Smooth muscle cell of the umbilical artery (primary cell): ENCODE data around the gene TNFRSF9. TPM values are rescaled to one million over a fixed set of nuclear protein-coding genes. Genes with fewer than 3 reads are reported as not detected.

Experiments used
- total RNA-seq: library from RNA; depleted of rRNA; stranded (reverse); fragments of >200 nt; gene quantifications from 2 replicates; pipeline ENCODE4 v1.2.3, GENCODE V29; 2014

Gene TNFRSF9
- 1.2 and 2.3 TPM in 2 replicates for total RNA-seq

DNA sequence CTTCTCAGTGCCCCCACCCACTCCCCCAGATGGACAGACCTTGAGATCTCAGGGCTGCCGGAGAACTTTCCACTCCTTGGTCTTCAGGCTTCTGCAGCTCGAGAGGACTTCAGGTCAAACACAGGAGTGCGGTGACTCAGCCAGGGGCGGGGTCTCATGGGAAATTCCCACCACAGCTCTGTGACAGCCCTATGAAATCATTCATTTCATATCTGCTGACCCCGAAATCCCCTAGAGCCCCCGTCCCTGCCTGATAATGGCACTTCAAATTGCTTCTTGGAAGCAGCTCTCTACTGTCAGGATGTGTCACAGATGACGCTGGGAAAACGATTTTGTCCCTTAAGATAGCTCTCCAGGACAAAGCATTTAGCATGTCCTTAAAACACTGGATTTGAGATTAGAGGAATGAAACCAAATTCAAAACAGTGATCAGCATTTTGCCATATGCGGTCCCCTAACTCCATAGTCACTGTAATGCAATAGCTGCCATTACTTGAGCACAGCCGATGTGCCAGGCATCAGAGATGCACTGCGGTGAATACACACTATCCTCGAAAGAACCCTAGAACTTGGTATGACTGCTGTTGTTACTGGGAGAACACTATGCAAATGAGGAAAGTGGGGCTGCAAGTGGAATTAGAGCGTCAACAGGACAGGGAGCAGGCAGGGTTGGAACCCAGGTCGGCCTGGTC is at the start of gene TNFRSF9:
Gene TNFRSF9 (minus strand): TSS at position 95 of the 692 bp plus-strand sequence. CDS start 845 bp downstream, outside the sequence.

DNA sequence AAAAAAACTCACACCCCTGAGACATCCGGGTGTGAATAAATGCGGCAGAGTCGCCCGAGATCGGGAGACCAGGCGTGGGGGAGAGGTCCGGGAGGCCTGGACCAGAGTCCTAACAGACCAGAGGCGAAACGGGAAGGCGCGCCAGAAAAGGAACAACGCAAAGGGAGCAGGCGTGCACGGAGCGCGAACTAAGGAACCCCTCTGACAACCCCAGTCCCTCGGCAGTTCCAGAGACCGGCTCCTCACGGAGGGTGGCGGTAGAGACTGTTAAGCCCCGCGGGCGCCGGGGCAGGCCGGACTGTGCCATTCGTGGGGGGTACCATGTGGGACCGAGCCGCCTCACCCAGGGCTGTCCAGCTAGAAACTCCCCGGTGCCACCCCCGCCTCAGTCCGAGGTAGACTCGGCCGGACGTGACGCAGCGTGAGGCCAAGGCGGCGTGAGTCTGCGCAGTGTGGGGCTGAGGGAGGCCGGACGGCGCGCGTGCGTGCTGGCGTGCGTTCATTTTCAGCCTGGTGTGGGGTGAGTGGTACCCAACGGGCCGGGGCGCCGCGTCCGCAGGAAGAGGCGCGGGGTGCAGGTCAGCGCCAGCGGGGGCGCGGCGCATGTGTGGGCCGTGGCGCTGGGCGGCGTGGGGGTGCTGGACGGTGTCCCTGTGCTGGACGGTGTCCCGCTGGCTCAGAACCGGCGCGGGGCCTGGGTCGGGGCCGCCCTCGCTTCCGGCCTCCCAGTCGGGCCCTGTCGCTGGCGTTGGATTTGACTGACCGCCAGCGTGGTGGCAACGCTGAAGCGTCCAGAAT is 20.8 kb upstream of the TNFRSF9 start, which contains the start of gene PARK7:
Gene PARK7 (plus strand): TSS at position 496 of the 798 bp plus-strand sequence. CDS start 1,075 bp downstream, outside the sequence.

Other genes starting within 250 kb of the TNFRSF9 start
- gene VAMP3, start 169.5 kb downstream of the TNFRSF9 start, total RNA-seq: 78.4 and 133 TPM in 2 replicates
- gene PER3, start 156.5 kb downstream of the TNFRSF9 start, total RNA-seq: 3.0 and 4.5 TPM in 2 replicates
- gene UTS2, start 87.8 kb downstream of the TNFRSF9 start, total RNA-seq: not detected in 2 replicates
- gene PARK7, start 20.9 kb upstream of the TNFRSF9 start, total RNA-seq: 206 and 247 TPM in 2 replicates
- 11.9 and 65.2 TPM in 2 replicates for gene ERRFI1, start 85.5 kb upstream of the TNFRSF9 start, total RNA-seq